NCI-H1105 treated with DMSO at 0.1 percent for 48 hours (cell line): ENCODE results near the gene SFTA2.

Experiments
- DNase-seq: peaks from one replicate; lab custom pipeline; 2025; lab: John Stamatoyannopoulos, UW

SFTA2 gene

DNA sequence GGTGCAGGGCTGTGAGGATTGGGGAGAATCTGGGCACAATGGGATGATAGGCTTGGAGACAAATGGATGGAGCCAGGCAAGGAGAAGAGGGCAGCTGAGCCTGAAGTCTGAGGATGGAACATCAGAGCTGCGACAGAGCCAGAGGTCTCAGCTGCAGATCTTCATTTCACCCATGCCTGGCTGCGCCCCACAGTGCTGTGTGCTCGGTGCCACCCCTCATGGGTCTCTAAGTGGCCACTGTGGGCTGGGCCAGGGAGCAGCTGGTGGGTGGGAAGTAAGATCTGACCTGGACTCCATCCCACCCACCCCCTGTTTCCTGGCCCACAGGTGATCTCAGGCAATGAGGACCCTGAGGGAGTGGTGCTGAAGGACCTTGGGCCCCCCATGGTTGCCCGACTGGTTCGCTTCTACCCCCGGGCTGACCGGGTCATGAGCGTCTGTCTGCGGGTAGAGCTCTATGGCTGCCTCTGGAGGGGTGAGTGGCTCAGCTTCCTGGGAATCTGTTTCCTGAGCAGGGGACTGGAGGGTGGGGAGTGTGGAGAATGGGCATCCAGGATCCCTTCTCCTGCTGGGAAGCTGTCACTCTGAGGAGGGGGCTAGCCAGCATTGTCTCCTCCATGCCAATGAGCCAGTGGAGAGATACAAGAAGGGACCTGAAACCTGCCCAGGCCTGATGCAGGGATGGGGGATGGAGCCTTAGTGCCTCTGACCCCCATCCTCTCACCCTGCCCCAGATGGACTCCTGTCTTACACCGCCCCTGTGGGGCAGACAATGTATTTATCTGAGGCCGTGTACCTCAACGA, 41.1 kb downstream of the SFTA2 start:
- no peak for DNase-seq

DNA sequence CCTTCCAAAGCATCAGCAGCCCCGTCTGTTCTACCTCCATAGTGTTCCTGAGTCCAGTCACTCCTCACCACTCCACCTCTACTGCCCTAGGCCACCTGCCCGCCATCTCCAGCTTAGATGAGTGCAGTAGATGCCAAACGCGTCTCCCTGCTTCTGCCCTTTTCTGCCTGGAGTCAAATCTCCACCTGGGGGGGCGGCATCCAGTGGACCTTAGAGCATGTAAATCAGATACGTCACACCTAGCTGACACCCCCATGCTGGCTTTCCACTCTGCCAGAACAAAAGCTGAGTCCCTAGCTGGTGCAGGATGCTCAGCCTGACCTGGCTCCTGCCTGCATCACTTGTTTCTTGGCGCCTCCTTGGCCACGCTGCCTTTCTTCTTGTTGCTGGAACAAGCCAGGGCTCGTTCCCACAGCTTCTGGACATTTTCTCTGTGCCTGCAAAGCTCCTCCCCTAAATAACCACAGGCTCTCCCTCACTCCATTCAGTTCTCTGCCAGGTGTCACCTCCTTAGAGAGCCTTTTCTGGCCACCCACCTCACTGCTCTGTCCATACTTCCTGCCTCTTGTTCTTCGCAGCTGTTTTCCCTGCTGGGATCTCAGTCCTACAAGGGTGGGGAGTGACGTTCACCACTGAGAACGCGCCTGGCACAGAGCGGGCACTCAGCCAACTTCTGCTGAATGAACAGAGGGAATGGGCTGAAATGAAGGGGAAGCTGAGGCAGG, 41.9 kb downstream of the SFTA2 start:
- DNase-seq, result peak; percentile 86

DNA sequence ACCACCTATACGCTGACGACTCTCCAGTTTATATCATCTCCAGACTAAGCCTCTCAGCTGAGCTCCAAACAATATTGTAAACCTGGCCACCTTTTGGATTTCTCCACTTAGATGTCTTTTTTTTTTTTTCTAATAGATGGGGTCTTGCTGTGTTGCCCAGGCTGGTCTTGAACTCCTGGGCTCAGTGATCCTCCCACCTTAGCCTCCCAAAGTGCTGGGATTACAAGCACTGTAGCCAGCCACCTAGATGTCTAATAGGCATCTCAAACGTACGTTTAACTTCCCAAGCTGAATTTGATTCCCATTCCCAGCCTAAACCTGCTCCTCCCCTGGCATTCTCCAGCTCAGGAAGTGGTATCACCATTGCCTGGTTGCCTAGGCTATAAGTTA, 42.5 kb downstream of the SFTA2 start:
- no peak for DNase-seq

DNA sequence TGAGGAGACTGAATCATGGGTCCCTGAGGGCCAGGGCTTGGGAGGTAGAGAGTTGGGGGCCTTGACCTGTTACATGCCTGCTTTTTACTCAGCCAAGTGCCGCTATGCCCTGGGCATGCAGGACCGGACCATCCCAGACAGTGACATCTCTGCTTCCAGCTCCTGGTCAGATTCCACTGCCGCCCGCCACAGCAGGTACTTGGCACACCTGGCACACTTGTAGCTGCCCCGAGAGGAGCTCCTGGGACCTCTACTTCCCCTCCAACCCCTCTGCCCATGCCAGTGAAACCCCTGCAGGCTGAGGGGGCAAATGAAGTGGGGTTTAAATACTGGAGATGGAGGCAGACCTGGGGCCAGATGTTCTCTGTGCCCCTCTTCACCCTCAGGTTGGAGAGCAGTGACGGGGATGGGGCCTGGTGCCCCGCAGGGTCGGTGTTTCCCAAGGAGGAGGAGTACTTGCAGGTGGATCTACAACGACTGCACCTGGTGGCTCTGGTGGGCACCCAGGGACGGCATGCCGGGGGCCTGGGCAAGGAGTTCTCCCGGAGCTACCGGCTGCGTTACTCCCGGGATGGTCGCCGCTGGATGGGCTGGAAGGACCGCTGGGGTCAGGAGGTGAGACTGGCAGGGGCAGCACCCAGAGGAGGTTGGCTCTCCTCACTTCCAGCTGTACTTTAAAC, 43.0 kb downstream of the SFTA2 start:
- no peak for DNase-seq

DNA sequence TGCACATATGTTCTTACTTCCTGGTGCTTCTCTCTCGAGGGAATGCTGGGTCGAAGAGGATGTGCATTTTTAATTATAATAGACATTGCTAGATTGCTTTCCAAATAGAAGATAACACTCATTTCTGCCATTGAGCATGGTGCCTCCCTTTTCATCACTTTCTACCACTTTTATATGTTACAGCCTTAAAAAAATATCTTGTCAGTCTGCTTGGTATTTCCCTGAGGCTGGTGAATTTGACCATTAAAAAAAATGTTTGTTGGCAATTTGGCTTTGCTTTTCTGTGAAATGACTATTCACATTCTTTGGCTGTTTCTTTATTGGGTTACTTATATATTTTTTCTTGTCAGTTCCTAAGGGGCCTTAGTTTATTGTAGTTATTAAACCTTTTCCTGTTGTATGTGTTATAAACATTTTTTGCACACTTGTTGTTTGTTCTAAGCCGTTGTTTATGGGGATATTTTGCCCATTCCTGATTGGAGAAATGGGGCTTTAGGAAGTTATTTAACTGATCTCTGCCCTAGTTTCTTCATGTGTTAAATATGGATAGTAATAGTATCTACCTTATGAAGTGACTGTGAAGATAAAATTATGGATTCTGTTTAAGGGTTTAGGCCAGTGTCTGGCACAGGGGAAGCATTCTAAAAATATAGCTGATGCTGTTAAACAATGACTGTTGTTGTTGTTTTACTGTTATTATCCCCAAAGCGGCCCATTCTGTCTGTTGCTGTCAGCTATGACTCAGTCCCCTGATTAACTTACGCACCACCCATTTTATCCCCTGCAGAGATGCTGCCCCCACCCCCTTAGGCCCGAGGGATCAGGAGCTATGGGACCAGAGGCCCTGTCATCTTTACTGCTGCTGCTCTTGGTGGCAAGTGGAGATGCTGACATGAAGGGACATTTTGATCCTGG, 43.8 kb downstream of the SFTA2 start:
- no peak for DNase-seq

DNA sequence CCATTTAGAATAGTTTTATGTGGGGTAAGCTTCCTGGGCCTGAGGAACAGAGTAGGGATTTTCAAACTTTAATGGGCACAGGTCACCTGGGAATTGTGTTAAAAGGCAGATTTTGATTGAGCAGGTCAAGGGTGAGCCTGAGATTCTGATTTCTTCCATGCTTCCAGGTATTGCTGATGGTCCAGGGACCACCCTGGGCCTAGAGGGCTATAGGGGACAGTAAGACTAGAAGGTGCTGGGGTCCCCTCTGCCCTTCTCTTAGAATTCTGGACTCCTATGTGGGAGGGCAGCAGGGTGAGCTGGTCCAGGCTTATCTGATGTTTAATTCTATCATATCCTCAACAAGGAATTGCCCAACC, 45.1 kb downstream of the SFTA2 start:
- no peak for DNase-seq

DNA sequence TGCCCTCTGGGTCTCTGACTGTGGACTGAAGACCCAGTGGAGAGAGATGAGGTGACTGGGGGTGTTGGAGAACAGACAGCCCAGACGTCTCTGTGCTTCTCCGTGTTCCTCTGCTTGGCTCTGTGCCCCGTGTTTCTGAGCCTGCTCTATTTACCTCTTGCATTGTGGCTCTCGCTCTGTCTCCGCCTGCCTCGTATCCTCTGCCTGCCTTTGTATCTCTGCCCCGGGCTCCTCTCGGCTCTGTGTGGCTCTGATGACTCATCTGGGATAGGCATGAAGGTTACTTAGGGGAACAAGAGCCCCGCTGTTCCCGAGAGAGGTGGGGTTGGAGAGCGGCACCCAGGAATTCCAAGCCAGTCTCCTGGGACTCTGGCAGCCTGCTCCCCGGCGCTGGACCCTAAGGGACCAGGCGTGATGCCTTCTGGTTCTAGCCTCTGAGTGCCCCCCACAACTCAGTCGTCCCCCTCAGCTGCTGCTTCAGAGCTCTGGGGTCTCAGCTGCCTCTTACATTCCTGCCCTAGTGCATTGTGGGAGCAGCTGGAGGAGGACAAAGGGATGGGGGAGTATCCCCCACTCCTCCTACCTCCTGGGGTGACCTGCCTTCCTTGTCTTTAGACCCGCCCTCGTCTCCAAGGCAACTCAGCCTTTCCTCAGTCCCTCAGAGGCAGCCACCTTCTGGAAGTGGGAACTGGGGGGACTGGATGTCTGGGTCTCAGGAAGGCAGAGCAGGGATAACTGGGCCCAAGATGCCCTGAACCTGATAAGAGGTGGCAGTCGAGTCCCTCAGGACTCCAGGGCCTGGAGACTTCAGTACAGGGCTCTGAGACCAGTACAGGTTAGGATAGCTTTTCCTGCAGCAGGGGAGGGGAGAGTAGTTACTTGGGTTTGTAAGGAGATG, 45.7 kb downstream of the SFTA2 start:
- DNase-seq, result peak; percentile 85

DNA sequence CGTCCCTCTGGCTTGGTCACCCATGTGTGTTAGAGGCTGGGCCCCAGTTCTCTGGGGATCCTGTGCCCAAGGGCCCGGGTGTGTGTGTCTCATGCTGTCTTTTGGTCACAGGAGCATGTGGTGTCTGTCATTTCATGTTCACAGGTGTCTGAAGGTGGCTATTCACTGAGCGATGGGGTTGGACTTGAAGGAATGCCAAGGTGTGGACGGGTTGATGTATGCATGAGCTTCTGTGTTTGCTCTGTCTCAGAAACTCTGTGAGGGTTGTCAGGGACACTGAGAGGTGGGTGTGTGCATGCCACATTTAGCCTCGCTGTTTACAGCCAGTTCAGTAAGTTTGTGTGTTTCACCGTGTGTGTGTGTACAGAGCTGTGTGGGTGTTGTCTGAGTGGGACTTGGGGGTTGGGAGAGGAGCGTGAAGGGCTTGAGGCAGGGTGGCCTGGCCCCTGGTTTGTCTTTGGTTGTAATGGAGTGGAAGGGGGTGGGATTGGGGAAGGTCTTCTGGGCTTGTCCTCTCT, 46.4 kb downstream of the SFTA2 start:
- peak; percentile 41 for DNase-seq

DNA sequence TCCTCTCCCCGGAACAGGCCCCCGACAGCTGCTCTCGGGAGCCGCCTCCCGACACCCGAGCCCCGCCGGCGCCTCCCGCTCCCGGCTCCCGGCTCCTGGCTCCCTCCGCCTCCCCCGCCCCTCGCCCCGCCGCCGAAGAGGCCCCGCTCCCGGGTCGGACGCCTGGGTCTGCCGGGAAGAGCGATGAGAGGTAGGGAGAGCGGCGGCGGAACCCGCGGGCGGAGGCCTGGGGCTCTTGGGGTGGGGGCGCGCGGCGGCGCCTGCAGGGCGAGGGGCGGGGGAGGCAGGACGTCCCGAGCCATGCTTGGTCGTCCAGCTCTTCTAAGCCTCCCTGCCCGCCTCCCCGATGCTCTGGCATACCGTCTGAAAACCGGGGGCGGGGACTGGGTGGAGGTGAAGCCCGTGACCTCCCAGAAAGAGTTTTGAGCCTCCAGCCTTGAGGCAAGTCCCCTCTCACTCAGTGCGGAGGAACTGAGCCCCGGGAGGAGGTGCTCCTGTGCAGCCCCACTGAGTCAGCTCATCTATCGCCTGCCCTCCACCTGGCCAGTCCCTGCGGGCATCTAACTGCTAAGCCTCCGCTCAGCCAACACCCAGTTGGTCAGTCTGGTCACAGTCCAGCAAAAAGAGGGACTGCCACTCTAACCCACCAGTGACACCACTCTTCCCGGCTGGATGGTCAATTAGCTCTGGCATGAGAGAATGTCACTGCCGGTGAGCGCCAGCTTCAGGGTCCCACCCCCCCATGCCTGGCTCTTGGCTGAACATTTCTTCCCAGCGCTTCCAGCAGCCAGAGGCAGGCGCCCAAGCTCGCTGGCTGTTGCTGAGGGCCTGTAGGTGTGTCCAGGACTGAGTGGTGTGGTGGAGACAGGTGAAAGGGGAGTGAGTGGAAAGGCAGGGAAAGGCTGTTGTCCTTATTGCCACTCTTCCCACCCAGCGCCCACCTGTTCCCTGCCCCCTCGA, 47.2 kb downstream of the SFTA2 start:
- peak; percentile 49 for DNase-seq

DNA sequence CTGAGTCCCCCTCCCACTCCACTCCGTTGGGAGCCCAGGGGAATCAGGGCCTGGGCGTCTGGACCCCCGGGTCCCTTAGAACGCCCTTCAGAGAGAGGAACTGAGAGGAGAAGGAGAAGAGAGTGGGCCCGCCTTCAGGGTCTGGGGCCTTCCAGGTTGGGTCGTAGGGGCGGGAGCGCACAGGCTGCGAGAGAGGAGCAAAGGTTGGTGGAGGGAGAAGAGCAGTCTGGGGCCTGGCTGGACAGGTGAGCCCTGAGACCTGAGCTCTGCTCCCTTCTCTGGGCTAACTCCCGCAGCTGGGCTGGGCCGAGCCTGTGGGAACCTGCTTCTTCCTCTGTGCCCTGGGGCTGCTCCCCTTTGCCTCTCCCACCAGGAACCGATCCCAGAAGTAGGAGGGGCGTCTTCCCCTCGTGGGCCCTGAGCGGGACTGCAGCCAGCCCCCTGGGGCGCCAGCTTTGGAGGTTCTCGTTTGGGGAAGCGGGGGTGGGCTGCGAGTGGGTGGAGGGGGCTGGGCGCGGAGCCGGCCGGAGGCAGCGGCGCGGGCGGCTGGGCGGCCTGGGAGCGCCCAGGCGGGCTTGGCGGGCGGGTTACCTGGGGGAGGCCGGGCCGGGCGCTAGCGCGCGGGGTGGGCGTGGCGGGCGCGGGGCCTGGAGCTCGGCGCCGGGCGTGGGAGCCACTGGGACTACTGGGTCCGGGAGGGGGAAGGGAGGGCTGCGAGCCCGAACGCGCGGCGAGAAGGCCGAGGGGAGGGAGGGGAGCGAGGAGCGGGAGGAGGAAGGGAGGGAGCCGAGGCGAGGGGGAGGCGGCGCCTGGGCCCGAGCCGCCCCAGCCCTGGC, 48.1 kb downstream of the SFTA2 start, which contains the start of gene DDR1:
TSS of gene DDR1 (plus strand) at position 835 of the 836 bp plus-strand sequence. CDS start 4,211 bp downstream, outside the sequence.
- peak; percentile 65 for DNase-seq

DNA sequence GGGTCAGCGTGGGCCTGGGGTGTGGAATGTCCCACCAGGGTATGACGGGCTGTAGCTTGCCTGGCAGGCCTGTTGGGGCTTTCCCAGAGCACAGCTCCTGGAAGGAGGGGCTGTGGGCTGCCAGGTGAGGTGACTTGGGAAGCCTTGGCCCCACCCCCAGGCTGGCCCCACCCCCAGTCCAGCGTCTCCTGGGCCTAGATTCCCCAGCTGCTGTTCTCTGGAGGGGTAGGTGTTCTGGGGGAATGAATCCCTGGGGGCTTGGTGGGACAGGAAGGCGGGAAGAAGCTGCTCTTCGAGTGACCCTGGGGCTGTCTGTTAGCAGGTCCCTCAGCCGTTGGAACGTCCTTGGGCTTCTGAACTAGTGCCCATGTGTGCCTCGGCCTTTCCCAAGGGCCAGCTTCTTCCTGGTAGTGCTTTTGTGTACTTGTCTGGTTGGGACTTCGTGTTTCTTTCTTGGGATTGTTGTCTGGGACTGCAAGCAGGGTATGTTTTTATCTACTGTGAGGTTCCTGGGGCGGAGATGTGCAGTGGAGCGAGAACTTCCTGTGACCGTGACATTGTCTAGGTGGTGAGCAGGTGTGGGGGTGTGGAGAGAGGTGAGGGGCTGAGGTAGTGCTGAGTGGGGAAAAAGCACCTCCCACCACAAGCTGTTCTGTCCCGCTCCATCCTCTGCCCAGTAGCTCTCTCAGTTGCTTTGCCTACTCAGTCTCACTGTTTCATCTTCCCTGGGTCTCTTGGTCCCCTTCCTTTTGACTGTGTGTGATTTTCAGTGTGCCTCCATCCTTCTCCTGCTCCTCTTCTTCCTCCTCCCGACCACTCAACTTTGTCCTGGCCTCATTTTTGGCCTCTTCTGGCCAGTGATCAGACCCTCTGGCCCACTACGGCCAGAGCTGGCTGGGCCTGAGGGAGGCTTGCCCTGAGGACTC, 48.9 kb downstream of the SFTA2 start:
- peak; percentile 12 for DNase-seq

DNA sequence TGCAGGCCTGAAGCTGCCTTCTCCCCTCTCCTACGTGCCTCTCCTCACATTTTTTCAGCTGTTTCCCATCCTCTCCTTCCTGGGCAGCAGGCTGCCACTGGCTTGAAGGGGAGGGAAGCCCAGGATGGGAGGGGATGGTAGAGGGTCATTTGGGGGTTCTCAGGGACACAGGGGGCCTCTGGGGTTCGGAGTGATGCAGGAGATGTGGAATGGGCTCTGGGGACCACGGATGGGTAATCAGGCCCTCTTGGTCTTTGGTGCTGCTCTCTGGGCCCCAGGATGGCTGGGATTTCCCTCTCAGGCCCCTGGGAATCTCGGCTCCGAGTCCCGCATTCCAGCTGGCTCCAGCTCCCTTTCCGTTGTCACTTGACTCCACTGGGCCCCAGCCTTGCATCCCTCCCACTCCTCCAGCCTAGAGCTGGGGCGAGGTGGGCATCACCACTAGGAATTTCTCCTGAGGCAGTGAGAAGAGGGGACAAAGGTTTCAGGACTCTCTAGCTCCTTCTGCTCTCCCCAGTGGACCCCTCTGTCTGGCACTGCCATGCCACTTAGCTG, 49.7 kb downstream of the SFTA2 start:
- no peak for DNase-seq

DNA sequence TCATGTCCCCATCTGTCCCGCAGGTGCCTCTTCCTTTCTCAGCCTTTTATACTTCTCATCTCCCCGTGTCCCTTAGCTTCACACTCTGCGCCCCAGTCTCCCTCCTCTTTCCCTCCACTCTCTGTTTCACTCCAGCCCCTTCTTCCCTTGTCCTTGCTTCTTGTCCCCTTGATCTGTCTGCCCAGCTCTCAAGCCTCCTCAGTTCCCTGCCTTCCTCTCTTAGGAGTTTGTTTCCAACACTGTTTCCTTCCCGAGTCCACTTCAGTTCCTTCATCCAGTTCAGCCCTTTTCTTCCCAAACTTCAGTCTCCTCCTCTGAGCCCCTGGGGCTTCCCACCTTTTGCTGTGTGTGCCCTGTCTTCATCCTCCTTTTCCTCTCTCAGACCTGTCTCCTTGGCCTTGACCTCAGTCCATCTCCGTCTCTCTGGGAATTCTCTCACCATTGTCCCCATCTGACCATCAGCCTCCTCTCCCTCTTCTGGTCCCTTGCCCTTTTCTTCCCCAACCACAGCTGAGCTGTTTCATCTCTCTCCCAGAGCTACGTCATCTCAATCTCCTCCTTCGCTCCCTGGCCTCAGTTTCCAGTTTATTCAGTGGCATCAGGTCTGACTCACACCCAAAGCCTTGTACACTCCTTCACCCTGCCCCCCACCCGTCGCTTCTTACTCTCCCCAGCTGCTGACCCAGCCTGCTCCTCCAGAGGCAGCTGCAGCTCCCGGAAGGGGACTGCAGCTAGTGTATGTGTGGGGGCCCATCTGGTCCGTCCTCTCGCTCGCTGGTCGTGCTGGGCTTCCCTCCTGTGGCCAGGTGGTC, 50.4 kb downstream of the SFTA2 start:
- no peak for DNase-seq
